Stomach smooth muscle (tissue), 2 donors: Measurements from ENCODE around the gene AK9.
A peak's percentile ranks its signal among the peaks of the same experiment; 100 is the strongest.

Source experiments
- H3K27ac ChIP-seq: one replicate; pipeline ENCODE4 v1.7.0; 2013; ENCODE audit warnings: mild to moderate bottlenecking, low read length, inconsistent platforms
- H3K27me3 ChIP-seq, 2 donors: one replicate each; pipeline ENCODE4 v1.7.0; 2013; ENCODE audit warnings: low read length in 2 of 2; ENCODE audit not compliant: insufficient read depth in 2 of 2, control insufficient read depth in 1 of 2
- H3K36me3 ChIP-seq, 2 donors: one replicate each; pipeline ENCODE4 v1.7.0; 2013; ENCODE audit warnings: low read length in 2 of 2; ENCODE audit not compliant: control insufficient read depth in 2 of 2, insufficient read depth in 2 of 2
- H3K4me1 ChIP-seq: one replicate; pipeline ENCODE4 v1.7.0; 2013; ENCODE audit warnings: low read length; ENCODE audit not compliant: control insufficient read depth, insufficient read depth
- H3K4me3 ChIP-seq, 2 donors: one replicate each; pipeline ENCODE4 v1.7.0; 2013; ENCODE audit warnings: low read length in 2 of 2
- H3K9ac ChIP-seq, 2 donors: one replicate each; pipeline ENCODE4 v1.7.0; 2013; ENCODE audit warnings: low read length in 2 of 2, mild to moderate bottlenecking in 1 of 2
- H3K9me3 ChIP-seq, 2 donors: one replicate each; pipeline ENCODE4 v1.7.0; 2013; ENCODE audit warnings: low read length in 2 of 2; ENCODE audit not compliant: control insufficient read depth in 2 of 2
- donor health status: healthy.
- donor health status: Pancreatic carcinoma.

Gene AK9

GRCh38 chr6:109482905-109483734, 207.9 kb downstream of the AK9 start, which contains the start of gene ZBTB24:
Gene ZBTB24 (minus strand): TSS chr6:109483219. CDS start chr6:109482026, 1,193 bp downstream.
- peak within 1 kb of the TSS; percentile 66 to 72 for H3K9ac ChIP-seq
- peak within 1 kb of the TSS; percentile 80 to 92 for H3K4me3 ChIP-seq
- H3K27me3 ChIP-seq, result no peaks in the 10 kb centered on the region
- H3K27ac ChIP-seq, result peak within 1 kb of the TSS; percentile 60
- peaks cover 18% of the 10 kb centered on the region for H3K4me1 ChIP-seq
- H3K9me3 ChIP-seq, result no peaks in the 10 kb centered on the region
- H3K36me3 ChIP-seq, result peaks cover 0 to 9% of the 10 kb centered on the region in 2 donors

GRCh38 chr6:109480993-109481480, 210.0 kb downstream of the AK9 start:
- H3K4me3 ChIP-seq, result peak overlapping the region; percentile 6 to 9
- H3K9ac ChIP-seq, result no peak overlapping the region
- H3K9me3 ChIP-seq, result no peaks in the 10 kb centered on the region
- peaks cover 2 to 16% of the 10 kb centered on the region in 2 donors for H3K36me3 ChIP-seq
- H3K4me1 ChIP-seq, result peaks cover 18% of the 10 kb centered on the region
- no peaks in the 10 kb centered on the region for H3K27me3 ChIP-seq
- no peak overlapping the region for H3K27ac ChIP-seq

GRCh38 chr6:109478841-109479624, 212.0 kb downstream of the AK9 start:
- H3K27ac ChIP-seq, result no peak overlapping the region
- H3K9ac ChIP-seq, result no peak overlapping the region
- no peaks in the 10 kb centered on the region for H3K9me3 ChIP-seq
- H3K36me3 ChIP-seq, result peaks cover 12 to 25% of the 10 kb centered on the region in 2 donors
- H3K27me3 ChIP-seq, result no peaks in the 10 kb centered on the region
- H3K4me3 ChIP-seq, result peak overlapping the region in 1 of 2 donors; percentile 36
- H3K4me1 ChIP-seq, result peaks cover 18% of the 10 kb centered on the region

GRCh38 chr6:109478222-109478805, 212.7 kb downstream of the AK9 start:
- Histone ChIP-seq H3K9ac (no peak overlapping the region), H3K36me3 (peaks cover 15 to 28% of the 10 kb centered on the region in 2 donors), H3K4me1 (peaks cover 18% of the 10 kb centered on the region)

GRCh38 chr6:109477725-109478124, 213.3 kb downstream of the AK9 start:
- no peaks in the 10 kb centered on the region for H3K27me3 ChIP-seq
- H3K9me3 ChIP-seq, result no peaks in the 10 kb centered on the region
- peaks cover 18% of the 10 kb centered on the region for H3K4me1 ChIP-seq
- no peak overlapping the region for H3K27ac ChIP-seq
- peaks cover 19 to 33% of the 10 kb centered on the region in 2 donors for H3K36me3 ChIP-seq
- H3K4me3 ChIP-seq, result no peak overlapping the region
- H3K9ac ChIP-seq, result no peak overlapping the region

More at GRCh38 chr6:109478222-109478805, 212.7 kb downstream of the AK9 start:
- H3K4me3 ChIP-seq, result no peak overlapping the region
- H3K9me3 ChIP-seq, result no peaks in the 10 kb centered on the region
- H3K27ac ChIP-seq, result no peak overlapping the region
- H3K27me3 ChIP-seq, result no peaks in the 10 kb centered on the region

- Histone ChIP-seq H3K4me3 (no peak overlapping the region), H3K4me1 (peaks cover 17% of the 10 kb centered on the region), H3K9ac (no peak overlapping the region), H3K9me3 (no peaks in the 10 kb centered on the region), H3K27me3 (no peaks in the 10 kb centered on the region), H3K36me3 (peaks cover 20 to 38% of the 10 kb centered on the region in 2 donors), H3K27ac (no peak overlapping the region)
Measured at GRCh38 chr6:109477184-109477583, 213.8 kb downstream of the AK9 start.

GRCh38 chr6:109475625-109476024, 215.4 kb downstream of the AK9 start:
- Histone ChIP-seq H3K9ac (no peak overlapping the region), H3K27me3 (no peaks in the 10 kb centered on the region), H3K4me1 (peaks cover 4% of the 10 kb centered on the region), H3K27ac (no peak overlapping the region), H3K36me3 (peaks cover 34 to 49% of the 10 kb centered on the region in 2 donors), H3K4me3 (no peak overlapping the region), H3K9me3 (no peaks in the 10 kb centered on the region)

- H3K9me3 ChIP-seq, result no peaks in the 10 kb centered on the region
- H3K4me3 ChIP-seq, result no peak overlapping the region
- H3K4me1 ChIP-seq, result peaks cover 3% of the 10 kb centered on the region
- no peak overlapping the region for H3K27ac ChIP-seq
- H3K36me3 ChIP-seq, result peaks cover 34 to 52% of the 10 kb centered on the region in 2 donors
- no peaks in the 10 kb centered on the region for H3K27me3 ChIP-seq
- no peak overlapping the region for H3K9ac ChIP-seq
Measured at GRCh38 chr6:109474995-109475394, 216.0 kb downstream of the AK9 start.

GRCh38 chr6:109473120-109473519, 217.9 kb downstream of the AK9 start:
- H3K9ac ChIP-seq, result no peak overlapping the region
- peaks cover 39 to 56% of the 10 kb centered on the region in 2 donors for H3K36me3 ChIP-seq
- H3K4me1 ChIP-seq, result no peaks in the 10 kb centered on the region
- H3K27ac ChIP-seq, result no peak overlapping the region
- H3K4me3 ChIP-seq, result no peak overlapping the region
- H3K27me3 ChIP-seq, result no peaks in the 10 kb centered on the region
- H3K9me3 ChIP-seq, result no peaks in the 10 kb centered on the region
